ENCODE results near the gene HIC1.

HIC1 gene

DNA sequence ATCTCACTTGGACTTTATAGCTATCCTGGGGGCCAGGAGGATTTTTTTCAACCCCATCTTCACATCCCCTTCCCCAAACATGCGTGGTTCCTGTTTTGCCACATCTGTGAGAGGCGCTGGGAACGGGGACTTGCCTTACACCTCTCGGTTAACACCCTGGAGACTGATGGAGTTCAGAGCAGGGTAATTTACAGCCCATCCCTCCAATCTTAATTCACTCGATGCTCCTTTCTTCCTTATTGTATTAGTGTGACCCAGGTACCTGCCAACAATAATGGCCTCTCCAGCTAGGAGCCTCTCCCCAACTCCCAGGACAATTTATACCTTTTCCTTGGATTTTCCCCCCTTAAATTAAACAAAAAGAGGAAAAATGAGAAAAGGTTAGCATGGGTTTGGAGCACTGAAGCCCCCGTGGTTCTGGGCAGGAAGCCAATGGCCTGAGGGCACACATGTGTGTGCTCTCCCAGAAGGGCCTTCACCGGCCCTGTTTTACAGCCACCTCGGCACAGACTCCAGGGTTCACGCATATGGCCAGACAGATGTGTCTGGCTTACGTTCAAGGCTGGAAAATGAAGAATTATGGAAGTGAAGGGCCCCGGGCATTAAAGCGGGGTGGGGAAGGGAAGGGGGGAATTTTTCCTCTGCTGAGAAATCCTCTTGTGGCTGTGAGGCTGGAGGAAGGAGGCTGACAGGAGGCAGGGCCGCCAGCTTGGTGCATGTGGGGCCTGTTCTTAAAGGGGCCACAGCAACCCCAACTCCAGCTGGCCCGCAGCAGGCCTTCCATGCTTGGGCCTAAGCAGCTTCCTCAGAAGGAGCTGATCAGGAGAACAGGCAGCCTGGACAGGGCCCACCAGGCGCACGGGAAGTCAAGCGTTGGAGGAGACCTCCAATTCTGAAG lies 21.4 kb downstream of the HIC1 start:
- no peak for DNase-seq (ENCODE audit: low read depth in 2 of 2)

DNA sequence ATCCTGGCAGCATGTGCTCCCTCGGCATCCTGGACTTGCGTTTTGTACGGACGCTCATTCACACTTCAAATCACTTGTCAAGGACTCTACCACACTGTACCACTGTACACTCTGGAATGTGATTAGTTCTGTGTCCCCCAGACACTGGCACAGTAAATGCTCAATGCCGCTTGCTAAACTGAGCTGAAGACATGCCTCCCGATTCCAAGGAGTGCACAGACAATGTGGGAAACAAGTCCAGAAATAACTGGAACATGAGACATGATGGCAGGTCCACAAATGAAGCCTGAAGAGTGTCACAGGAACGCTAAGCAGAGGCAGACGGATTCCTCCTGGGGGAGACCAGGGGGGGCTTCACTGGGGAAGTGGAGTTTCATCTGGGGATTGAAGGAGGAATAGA lies 22.1 kb downstream of the HIC1 start:
- no peak for DNase-seq (ENCODE audit: low read depth in 2 of 2)

DNA sequence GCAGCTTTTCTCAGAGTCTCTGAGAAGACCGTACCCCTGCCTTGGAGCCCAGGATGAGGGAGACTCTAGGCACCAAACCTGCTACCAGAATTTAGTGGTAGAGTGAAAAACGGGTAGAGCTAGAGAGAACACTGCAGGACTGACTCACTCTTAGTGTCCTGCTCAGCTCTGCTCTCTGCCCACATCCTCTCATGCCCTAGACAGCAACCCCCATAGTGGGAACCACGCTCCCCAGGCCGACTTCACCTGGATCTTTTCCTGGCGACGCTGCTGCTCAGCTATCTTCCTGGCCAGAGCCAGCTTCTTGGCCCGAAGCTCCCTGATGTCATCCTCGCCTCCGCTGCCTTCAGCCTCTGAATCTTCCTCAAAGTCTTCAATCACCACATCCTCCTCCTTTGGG lies 26.7 kb downstream of the HIC1 start:
- DNase-seq (ENCODE audit: low read depth in 2 of 2): no peak

DNA sequence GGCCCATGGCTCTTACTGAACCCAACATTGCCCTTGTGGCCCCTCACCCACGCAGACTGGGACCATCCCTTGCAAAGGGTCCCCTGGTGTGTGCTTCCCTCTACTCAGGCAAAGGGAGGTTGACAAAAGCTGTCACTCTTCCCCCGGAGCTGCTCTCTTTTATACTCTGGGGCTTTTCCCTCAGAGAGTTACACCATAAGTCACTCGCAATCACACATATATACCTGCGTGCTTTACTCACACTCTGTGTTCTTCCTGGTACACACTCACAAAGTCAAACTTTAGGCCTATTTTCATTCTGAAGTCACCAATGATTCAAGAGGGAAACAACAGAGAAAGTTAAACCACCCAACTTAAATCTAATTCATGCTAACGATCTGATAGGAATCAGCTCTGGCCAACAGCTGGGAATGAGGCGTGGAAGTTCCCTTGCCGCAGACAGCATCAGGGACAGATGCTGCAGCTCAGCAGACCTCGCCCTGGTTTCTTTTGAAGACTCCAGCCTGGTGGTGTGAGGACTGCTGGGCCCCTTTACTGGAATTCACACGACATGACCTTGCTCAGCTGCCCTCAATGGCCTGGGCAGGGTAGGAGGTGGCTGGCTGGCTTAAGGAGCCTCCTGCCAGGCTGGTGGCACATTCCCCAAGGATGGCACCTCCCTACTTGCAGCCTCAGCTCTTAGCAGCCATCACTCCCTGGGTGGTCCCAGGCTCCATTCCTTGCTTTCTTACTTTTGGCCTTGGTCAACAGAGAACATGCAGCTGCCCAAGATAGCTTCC lies 27.3 kb downstream of the HIC1 start:
- DNase-seq (ENCODE audit: low read depth in 2 of 2): no peak

DNA sequence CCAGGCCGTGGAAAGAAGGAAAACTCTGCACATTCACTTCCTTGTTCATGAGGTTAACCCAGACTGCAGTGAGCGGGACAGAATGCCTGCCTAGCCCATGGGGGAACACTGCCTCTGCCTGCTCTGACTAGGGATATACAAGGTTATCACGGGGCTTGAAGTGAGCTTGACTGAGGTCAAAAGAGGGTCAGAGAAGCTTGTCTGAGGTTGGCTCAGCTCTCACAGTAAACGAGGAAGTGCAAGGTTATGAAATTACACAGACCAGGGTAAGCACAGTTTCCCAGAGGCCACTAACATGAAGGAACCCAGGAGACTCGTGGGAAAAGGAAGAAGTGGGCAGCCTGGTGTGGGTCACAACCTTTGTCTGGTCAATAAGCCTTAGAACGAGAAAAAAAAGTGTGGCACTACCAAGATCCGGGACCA lies 28.7 kb downstream of the HIC1 start:
- no peak for DNase-seq (ENCODE audit: low read depth in 2 of 2)

DNA sequence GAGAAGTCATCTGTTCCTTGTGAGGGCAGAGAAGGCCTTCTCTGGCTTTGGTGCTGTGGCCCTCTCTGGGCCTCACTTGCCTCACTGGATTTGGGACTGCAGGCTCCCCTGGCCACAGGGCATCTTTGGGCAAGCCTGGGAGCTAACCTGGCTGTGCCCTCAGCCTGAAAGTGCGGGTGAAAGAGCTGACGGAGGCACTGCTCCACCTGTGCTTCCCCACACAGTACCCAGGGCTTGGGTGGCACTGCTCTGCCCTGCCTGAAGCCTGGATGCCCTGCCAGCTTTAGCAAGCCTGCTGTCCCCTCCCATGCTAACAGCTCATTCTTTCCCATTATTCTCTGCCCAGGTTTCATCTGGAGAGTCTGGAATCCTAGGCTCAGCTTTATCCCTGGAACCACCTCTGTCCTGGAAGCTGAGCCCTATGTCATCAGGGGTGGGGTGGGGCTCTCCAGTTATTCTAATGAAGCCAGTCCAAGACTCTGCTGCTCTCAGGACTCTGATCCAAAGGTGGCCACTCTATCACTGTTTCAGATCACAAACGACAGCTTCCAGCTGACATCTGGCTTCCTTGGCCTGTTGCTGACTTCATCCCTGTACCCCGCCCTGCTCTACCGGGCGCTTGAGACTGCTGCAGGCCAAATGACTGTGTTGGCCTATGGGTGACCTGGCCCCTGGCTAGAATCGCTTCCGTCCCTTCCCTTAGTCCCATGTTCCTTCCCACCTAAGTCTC lies 29.3 kb downstream of the HIC1 start:
- DNase-seq (ENCODE audit: low read depth in 2 of 2): no peak

DNA sequence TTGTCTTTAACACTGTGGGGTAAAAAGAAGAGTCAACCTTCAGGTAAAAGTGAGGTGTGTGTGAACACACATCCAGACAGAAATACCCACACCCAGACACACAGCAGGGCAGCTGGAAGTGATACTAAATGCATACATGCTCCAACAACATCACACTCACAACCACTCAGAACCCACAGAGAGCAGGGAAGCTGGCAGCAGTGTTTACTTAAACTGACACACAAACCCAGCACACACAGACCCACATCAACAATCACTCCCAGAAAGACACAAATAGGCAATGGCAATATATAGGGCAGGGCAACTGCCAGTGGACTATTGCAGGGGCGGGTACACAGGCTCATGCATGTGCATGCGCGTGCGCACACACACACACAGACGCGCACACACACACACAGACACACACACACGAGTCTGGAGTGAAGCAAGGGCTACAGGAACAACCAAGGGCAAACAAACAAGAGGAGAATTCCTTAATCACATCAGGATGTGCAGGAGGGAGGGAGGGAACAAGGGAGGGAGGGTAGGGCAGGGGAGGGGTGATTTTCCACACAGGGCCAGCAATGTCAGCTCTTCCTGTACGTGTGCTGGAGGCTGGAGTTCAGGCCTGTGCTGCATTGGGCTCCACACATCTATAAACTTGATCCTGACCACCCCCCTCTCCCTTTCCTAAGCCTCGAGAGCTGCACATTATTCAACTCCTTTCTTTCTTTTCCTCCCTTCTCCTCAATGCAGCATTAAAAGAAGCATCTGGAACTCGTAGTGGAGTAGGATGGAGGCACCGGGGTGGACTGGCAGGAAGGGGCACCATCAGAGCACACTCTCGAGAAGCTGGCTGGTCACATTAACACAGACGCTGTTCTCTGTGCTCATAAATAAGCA lies 30.1 kb downstream of the HIC1 start:
- no peak for DNase-seq (ENCODE audit: low read depth in 2 of 2)

GRCh38 chr17:2085648-2085949 lies 30.7 kb downstream of the HIC1 start:
- DNase-seq (ENCODE audit: low read depth in 2 of 2): no peak

GRCh38 chr17:2086306-2086705 lies 31.4 kb downstream of the HIC1 start:
- DNase-seq (ENCODE audit: low read depth in 2 of 2): no peak

DNA sequence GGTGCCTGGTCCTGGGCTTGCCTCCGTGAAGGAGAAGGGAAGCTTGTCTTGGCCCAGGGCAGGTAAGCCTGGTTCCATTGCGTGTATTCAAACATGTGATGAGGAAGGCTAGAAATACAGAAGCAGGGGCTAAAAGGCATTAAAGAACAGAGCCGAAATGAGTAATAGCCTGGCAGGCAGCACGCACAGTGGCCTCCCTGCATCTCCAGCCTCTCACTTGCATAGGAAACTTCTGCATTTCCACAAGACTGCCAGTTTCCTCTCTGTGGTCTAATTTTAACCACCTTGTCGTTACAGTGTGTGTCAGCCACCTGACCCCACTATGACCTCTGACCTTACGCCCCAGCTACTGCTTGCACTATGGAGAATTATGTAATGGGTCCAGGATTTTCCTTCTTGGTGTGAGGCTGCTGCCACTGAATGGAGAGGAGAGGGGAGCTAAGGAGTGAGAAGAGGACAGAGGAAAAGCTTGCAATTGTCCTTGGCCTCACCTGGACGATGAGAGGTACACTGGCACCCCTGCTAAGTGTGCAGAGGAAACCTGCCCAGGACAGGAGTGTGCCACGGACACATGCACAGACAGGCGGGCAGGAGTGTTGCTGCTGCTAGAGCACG lies 32.8 kb downstream of the HIC1 start:
- peak; percentile 26 to 34 for DNase-seq (ENCODE audit: low read depth in 2 of 2)

DNA sequence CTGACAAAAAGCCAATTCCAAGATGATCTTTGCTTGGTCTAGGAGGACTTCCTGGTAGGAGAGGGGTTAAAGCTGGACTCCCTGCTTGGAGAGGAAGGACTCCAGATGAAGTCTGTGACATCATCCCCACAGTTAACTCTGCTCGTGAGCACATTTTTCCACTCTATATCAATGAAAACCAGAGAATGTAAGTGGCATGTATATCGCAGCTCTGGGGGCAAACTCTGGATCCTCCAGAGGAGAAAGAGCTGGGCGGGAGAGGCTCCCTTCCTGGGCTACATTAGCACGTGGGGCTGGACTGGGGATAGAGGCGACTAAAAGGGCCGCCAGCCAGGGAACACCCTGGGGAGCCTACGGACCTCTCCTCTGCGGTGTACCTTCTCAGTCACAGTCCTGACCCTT lies 34.1 kb downstream of the HIC1 start:
- DNase-seq (ENCODE audit: low read depth in 2 of 2): no peak

GRCh38 chr17:2090210-2090641 lies 35.3 kb downstream of the HIC1 start:
- DNase-seq (ENCODE audit: low read depth in 2 of 2): no peak

GRCh38 chr17:2090804-2091534 lies 36.1 kb downstream of the HIC1 start:
- no peak for DNase-seq (ENCODE audit: low read depth in 2 of 2)

DNA sequence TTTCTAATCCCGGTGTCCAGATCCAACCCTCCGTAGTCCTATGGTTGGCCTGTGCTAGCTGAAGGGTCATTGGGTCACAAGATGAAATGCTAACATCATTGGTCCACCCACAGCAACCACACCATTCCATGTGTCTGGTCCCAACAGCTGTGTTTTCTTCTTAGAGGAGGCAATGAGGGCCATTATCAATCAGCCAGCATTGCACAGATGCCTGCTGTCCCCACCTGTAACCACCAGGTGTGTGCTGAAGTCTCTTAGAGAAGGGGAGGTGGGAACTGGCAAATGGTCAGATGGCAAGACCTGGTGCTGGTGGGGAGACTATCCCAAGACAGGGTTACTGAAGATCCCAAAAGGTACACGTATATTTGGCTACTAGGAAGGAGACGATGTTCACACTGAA lies 37.4 kb downstream of the HIC1 start:
- no peak for DNase-seq (ENCODE audit: low read depth in 2 of 2)

DNA sequence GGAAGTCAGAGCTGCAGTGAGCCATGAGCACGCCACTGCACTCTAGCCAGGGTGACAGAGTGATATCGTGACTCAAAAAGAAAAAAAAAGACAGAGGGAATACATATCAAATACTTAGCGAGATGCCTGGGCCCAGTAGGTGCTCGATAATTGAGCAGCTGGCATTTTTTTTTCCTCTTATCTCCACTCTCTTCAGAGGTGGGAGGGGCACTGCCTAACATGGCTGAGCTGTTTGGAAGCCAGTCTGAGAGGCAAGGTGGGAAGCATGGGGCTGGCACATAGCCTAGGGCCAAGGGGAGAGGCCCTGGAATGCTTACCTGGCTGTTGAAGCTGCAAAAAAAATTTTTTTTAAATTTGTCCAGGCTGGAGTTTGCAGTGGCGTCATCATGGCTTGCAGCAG lies 38.4 kb downstream of the HIC1 start:
- DNase-seq (ENCODE audit: low read depth in 2 of 2): no peak

DNA sequence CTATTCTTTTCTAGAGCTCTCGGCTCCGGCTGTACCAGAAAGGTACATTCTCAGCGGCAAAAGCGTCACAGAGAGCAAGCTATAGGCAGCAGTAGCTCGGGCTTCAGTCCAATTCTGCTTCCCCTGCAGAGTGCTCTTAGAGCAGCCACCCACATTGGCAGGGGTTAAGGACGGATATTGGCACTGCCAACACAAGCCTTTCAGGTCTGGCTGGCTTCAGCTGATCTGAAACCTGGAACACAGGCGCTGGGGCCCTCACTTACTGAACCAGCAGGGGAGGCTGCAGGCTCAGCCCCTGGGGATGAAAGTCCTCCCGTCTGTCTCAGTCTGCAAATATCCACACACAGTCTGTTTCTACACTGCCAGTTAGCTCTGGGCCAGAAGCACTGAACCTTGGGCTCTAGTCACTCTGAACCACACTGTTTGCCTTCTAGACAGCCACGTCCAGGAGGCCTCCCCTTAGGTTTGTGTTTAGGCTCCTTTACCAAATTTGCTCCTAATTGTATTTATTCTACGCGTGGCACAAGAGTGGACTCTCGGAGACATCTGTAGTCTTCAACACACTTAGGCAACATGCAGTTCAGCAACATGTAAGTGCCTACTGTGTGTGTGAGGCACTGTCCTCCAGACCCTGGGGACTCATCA lies 40.1 kb downstream of the HIC1 start:
- DNase-seq (ENCODE audit: low read depth in 2 of 2): no peak

DNA sequence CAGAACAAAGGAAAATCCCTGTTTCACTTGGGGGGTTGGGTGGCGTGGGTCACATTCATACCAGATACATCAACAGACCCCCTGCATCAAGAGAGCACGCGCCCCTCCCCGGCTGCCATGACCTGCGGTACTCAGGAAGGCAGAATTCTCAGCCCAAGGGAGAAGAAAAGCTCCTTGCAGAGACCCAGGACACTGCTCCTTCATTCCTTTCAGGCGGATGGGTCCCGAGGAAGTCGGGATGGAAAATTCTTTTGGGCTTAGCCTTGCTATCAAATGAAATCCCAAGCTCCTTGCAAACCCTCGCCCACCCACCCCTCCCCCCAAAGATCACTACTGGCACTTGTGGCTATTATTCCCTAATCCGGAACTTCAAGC lies 40.6 kb downstream of the HIC1 start:
- DNase-seq (ENCODE audit: low read depth in 2 of 2): no peak

DNA sequence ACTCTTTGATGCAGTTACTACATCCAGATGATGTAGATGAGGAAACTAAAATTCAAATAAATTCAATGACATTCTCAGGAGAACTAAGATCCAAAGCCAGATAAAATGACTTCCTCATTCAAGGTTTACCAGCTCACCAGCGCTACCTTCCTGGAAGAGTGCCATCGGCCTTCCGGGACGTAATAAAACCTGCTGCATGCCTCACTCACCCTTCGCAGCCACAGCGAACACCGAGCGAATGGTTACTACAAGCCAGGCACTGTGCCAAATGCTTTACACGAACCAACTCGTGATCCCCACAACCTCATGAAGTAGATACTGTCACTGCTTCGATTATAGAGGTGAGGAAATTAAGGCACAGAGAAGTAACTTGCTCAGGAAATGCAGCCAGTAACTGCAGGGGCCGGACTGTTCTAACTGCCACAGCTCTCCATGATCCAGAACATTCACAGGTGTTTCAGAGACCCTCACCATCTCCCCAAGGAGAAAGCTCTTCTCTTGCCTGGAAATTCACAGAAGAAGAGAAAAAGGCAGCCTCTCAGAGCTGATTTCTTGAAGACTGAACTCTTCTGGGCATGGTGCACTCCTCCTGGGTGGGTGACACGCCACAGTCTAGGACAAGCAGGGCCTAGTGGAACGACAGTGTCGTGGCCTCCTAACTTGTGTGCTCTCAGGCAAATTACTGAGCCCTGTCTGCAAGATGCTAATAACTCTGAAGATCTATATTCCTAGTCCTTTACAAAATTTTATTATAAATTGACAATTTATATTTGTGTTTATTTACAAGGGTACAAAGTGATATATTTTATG lies 46.8 kb downstream of the HIC1 start:
- peak in 1 of 2 donors; percentile 26 for DNase-seq (ENCODE audit: low read depth in 2 of 2)
